SK-N-MC (cell line): ENCODE results near the gene ZBTB4.
"Not testable (repeated sequence)": the region's sequence is repeated elsewhere in the genome, so short reads cannot be mapped to it uniquely, and the experiment has no call there.

Source experiments
- DNase-seq: peaks from one replicate; pipeline ENCODE4 v3.0.0-alpha.2; 2011; ENCODE audit warnings: low read depth, low spot score
- H3K27ac ChIP-seq: fragments of 200-600 bp; sonication (generic); 2 replicates; pipeline ENCODE4 v1.5.1; 2016; ENCODE audit warnings: mixed run types
- H3K36me3 ChIP-seq: fragments of 200-600 bp; sonication (generic); 2 replicates; pipeline ENCODE4 v1.6.1; 2017; ENCODE audit warnings: antibody characterized with exemption, low read length, mixed read lengths; ENCODE audit not compliant: insufficient read depth
- H3K4me3 ChIP-seq: fragments of 200-600 bp; sonication (generic); 2 replicates; pipeline ENCODE4 v1.5.1; 2016
- H3K9ac ChIP-seq: fragments of 200-600 bp; sonication (generic); 2 replicates; pipeline ENCODE4 v1.8.0; 2017; ENCODE audit warnings: mixed run types, mixed read lengths; ENCODE audit not compliant: insufficient read length
- H3K9me3 ChIP-seq: fragments of 200-600 bp; sonication (generic); 2 replicates; pipeline ENCODE4 v1.6.1; 2017; ENCODE audit warnings: low read depth, mild to moderate bottlenecking, antibody characterized with exemption, low read length, moderate library complexity, mixed read lengths
- EZH2 ChIP-seq: fragments of 200-600 bp; sonication (generic); IDR thresholded peaks from one replicate; pipeline ENCODE4 v1.6.1; 2017; ENCODE audit warnings: antibody characterized with exemption
- FOXP2 ChIP-seq: optimal IDR thresholded peaks from 2 replicates; pipeline ENCODE3; 2011; ENCODE audit warnings: mild to moderate bottlenecking, moderate library complexity; ENCODE audit not compliant: insufficient read depth; ENCODE audit errors: extremely low read length, control extremely low read depth
- POLR2AphosphoS5 ChIP-seq: IDR thresholded peaks from 2 replicates; pipeline ENCODE4 v1.6.1; 2012; ENCODE audit warnings: mild to moderate bottlenecking, low read depth, low read length, borderline replicate concordance

Gene ZBTB4

DNA sequence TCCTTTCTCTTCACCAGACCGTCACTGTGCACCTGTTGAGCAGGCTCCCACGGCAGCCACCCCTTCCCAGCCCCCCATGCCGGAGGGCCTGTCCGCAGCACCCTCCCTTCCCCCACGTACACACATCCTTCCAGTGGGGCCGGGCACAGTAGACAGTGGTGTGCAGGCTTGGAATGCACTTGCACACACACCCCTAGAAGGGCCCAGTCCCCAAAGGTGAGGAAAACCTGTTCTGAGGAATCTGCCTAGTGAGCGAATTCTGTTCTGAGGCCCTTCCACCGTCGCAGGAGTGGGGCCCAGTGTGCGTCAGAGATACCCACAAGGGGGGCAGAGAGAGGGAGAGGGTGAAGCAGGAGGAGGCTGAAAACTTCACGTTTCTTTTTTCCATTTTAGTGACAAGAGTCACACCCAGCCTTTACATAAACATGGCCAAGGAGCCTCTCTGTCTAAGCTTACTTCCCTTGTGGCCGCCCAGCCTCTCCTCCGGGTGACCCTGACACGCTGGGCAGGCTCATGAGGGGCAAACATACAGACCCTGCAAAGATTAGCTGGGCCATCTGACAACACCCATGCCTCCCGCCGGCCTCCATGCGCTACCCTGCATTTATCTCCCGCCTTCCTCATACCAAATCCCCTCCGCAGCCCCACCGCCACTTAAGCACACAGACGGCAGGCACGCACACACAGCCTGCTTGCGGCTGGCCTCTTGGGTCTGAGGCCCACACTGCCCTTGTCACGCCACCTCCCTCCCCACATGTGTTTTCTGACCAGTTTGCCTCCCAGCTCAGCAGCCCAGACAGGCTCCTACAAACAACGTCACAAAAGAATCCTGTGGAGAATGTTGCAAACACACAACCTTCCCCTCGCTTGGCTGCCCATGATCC is 1.8 kb downstream of the ZBTB4 start:
- Histone ChIP-seq H3K36me3 (no peaks in the 10 kb centered on the region), H3K27ac (no peak overlapping the region), H3K9me3 (no peaks in the 10 kb centered on the region), H3K9ac (no peak overlapping the region), H3K4me3 (peak overlapping the region; percentile 93)
- no peak for TF ChIP-seq POLR2AphosphoS5
- TF ChIP-seq FOXP2 = no peak
- TF ChIP-seq EZH2 = no peak
- no peak for DNase-seq

DNA sequence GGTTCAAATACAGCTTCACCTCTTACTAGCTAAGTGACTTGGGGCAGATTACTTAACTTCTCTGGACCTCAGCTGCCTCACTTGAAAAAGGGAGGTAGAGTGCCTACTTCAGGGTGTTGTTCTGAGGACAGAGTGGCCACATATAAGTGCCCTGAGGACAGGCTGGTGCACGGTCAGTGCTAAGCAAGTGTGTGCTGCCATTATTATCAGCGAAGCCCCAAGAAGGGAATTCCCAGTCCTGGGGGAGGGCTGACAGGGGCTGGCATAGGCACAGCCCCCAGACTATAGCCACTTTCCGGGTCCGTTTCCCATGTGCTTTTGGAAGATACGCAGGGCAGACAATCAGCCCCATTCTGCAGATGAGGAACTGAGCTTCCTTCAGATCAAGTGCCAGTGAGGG is 2.5 kb downstream of the ZBTB4 start:
- no peak for TF ChIP-seq EZH2
- no peak for TF ChIP-seq POLR2AphosphoS5
- no peak for TF ChIP-seq FOXP2
- Histone ChIP-seq H3K36me3 (no peaks in the 10 kb centered on the region), H3K9ac (peak overlapping the region; percentile 37), H3K27ac (peak overlapping the region; percentile 57; the same call in 1 of the 2 replicates), H3K9me3 (no peaks in the 10 kb centered on the region), H3K4me3 (peak overlapping the region; percentile 93; the same call in 1 of the 2 replicates)
- DNase-seq = no peak

DNA sequence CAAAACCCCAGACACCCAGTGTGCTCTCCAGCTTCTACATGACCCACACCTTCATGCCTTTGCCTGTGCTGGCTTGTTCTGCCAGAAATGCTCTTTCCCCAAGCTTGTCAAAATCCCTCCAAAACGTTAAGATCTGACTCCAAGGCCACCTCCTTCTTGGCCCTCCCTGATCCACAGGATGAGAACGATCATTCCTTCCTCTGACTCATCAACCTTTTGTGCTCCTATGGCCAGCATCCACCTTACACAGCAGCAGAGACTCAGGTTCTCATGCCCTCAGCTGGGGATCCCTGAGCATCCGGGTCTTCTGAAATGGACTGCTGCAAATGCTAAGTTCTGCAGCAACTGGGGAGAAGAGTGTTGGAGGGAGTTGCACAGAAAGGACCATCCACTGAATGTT is 2.9 kb downstream of the ZBTB4 start:
- TF ChIP-seq FOXP2 = no peak
- Histone ChIP-seq H3K9ac (peak overlapping the region; percentile 37), H3K4me3 (no peak overlapping the region), H3K27ac (peak overlapping the region; percentile 57), H3K9me3 (no peaks in the 10 kb centered on the region), H3K36me3 (no peaks in the 10 kb centered on the region)
- DNase-seq = no peak

DNA sequence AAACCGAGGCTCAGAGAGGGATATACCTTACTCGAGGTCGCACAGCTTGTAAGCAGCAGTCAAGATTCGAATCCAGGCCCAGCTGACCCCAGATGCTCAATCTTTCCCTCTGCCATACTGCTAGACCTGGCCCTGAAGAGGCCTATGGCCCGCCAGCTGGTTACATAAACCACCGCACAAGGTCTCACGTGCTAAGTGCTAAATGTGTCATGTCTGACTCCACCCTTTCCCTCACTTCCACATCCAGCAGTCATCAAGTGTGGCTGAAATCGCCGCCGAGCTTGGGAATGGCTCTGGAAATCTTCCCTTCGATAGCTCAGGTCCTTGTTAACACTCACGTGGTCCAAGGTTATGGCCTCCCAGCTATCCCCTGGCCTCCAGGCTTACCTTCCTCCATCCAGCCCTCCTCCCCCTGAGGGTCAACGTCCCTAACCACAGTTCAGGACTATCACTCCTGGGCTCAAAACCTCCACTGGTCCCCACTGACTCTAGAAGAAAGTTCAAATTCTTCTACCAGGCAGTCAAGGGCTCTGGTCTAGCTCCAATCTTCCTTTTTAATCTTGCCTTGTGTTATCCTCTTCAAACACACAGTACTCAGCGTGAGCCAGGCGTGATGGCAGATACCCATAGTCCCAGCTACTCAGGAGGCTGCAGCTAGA is 3.5 kb downstream of the ZBTB4 start:
- TF ChIP-seq POLR2AphosphoS5 (no peak), EZH2 (no peak), FOXP2 (no peak)
- no peak for DNase-seq
- Histone ChIP-seq H3K9ac (no peak overlapping the region), H3K36me3 (no peaks in the 10 kb centered on the region), H3K27ac (peak overlapping the region; percentile 57), H3K9me3 (no peaks in the 10 kb centered on the region), H3K4me3 (no peak overlapping the region)

DNA sequence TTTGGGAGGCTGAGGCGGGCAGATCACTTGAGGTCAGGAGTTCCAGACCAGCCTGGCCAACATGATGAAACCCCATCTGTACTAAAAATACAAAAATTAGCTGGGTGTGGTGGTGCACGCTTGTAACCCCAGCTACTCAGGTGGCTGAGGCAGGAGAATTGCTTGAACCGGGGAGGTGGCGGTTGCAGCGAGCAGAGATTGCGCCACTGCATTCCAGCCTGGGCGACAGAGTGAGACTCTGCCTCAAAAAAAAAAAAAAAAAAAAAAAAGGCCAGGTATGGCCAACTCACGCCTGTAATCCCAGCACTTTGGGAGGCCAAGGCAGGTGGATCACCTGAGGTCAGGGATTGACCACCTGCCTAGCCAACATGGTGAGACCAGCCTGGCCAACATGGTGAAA is 4.7 kb downstream of the ZBTB4 start:
- H3K4me3 ChIP-seq, DNase-seq, H3K9ac ChIP-seq, H3K27ac ChIP-seq, H3K9me3 ChIP-seq, H3K36me3 ChIP-seq: not testable (repeated sequence)

DNA sequence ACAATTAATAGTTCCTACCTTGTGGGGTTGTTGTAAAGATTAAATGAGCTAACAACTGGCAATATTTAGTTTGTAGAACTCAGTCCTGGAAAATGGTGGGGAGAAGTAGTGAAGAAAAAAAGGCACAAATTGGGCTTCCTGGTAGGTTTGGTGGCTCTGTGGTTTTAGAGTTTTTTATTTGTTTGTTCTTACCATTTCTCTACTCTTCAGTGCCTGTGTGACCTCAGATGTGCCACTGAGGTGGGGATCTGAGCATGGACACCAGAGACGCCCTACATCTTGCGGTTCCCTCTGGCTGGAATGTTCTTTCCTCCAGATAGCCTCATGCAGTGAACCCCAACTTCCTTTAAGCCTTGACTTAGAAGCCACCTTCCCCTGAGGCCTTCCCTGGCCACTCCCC is 7.7 kb downstream of the ZBTB4 start:
- H3K36me3 ChIP-seq = no peaks in the 10 kb centered on the region; the same call in 1 of the 2 replicates
- no peak for DNase-seq
- no peak overlapping the region for H3K9ac ChIP-seq
- no peaks in the 10 kb centered on the region for H3K9me3 ChIP-seq
- no peak overlapping the region for H3K4me3 ChIP-seq
- H3K27ac ChIP-seq = no peak overlapping the region; the same call in 1 of the 2 replicates
- TF ChIP-seq POLR2AphosphoS5 (no peak), EZH2 (no peak), FOXP2 (no peak)

DNA sequence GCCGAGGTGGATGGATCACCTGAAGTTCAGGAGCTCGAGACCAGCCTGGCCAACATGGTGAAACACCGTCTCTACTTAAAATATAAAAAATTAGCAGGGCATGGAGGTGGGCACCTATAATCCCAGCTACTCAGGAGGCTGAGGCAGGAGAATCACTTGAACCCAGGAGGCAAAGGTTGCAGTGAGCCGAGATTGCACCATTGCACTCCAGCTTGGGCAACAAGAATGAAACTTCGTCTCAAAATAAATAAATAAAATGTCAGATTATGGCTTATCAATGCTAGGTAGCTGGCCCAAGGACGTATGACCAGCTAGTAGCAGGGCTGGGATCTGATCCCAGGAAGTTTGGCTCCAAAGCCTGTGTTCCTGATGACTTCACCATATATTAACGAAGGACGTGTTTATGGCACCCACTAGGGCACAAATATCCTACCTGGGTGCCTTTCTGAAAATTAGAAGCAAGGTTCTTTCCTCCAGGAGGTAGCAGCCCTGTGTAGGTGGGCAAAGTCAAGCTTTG is 8.9 kb downstream of the ZBTB4 start:
- H3K36me3 ChIP-seq, H3K27ac ChIP-seq, DNase-seq, H3K9me3 ChIP-seq, H3K9ac ChIP-seq, H3K4me3 ChIP-seq: not testable (repeated sequence)

DNA sequence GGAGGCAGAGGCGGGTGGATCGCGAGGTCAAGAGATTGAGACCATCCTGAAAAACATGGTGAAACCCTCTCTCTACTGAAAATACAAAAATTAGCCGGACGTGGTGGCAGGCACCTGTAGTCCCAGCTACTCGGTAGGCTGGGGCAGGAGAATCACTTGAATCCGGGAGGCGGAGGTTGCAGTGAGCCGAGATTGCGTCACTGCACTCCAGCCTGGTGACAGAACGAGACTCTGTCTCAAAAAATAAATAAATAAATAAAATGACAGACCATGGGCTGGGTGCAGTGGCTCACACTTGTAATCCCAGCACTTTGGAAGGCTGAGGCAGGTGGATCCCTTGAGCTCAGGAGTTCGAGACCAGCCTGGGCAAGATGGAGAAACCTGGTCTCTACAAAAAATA is 9.6 kb downstream of the ZBTB4 start:
- H3K4me3 ChIP-seq, H3K9ac ChIP-seq, DNase-seq, H3K27ac ChIP-seq, H3K36me3 ChIP-seq, H3K9me3 ChIP-seq: not testable (repeated sequence)

DNA sequence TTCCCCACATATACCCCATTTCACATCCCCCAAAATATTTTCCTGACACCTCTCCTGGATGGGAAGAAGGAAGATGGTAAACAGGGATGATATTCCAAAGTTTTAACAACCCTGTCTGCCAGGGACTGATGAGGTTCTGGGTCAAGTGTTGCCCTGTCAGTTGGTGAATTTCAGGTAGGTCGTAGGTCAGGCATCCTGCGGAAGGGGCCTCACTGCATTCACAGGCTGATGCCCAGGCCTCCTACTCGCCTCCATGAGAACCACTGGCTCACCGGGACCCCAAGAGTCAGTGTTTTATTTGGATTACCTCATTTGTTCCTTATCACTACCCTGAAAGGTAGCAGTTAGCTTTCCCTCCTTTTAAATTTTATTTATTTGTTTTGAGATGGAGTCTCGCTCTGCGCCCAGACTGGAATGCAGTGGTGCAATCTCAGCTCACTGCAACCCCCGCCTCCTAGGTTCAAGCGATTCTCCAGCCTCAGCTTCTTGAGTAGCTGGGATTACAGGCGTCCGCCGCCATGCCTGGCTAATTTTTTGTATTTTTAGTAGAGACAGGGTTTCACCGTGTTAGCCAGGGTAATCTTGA is 10.5 kb downstream of the ZBTB4 start:
- Histone ChIP-seq H3K9ac (no peak overlapping the region), H3K4me3 (no peak overlapping the region), H3K27ac (no peak overlapping the region), H3K36me3 (no peaks in the 10 kb centered on the region; the same call in 1 of the 2 replicates), H3K9me3 (no peaks in the 10 kb centered on the region)
- TF ChIP-seq FOXP2 = no peak
- no peak for TF ChIP-seq POLR2AphosphoS5
- TF ChIP-seq EZH2 = no peak
- DNase-seq = no peak
